Stimulated activated CD4-positive, alpha-beta T cell treated with anti-CD3 and anti-CD28 coated beads, Interleukin-15, amount 100 ng/mL, for 1 hour (primary cell): ENCODE measurements around the gene HTRA1.

ENCODE experiments used
- DNase-seq, 2 donors: peaks; one replicate each; pipeline ENCODE4 v3.0.0-alpha.2; 2020; ENCODE audit warnings: low read depth in 1 of 2, low spot score in 1 of 2

HTRA1 gene

DNA sequence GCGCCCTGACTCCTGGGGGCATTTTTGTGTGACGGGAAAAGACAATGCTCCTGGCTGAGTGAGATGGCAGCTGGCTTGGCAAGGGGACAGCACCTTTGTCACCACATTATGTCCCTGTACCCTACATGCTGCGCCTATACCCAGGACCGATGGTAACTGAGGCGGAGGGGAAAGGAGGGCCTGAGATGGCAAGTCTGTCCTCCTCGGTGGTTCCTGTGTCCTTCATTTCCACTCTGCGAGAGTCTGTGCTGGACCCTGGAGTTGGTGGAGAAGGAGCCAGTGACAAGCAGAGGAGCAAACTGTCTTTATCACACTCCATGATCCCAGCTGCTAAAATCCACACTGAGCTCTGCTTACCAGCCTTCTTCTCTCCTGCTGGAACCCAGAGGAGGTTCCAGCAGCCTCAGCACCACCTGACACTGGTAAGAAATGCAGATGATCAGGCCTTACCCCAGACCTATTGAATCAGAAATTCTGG, 6.7 kb upstream of the HTRA1 start, which contains the start of gene ARMS2:
Gene ARMS2, plus strand, starts transcription at position 51 of the 478 bp plus-strand sequence. Its CDS starts 75 bp downstream, at position 126.
- DNase-seq = no peak

DNA sequence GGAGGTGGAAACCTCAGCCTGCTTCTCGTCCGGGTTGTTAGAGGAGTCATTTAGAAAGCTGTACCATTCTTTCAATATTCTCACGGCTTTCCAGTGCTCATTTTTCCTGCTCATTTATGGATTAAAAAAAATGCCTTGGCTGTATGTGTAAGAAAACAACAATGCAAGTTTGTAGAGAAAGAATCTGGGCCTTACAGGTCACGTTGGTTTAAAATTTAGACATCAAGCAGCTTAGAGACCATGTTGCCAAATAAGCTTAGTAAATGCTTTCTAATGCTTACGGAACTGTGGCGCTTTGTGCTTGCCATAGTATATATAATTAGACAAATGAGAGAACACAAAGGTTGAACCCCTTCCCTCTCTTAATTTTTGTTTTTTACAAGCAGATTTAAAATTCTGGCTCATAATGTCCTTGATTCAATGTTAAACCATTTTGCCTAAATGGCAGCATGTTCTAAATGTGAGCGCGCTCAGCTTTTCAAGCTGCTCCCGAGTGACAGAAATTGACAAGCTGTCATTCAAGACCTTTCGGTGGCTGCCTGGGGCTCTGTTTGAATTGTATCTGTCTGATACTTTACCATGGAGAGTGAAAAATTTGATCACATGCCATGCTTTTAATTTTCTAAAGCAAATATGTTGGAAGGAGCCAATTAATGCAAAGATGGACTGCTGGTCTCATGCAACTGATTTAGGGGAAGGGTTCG, 5.8 kb upstream of the HTRA1 start:
- no peak for DNase-seq

DNA sequence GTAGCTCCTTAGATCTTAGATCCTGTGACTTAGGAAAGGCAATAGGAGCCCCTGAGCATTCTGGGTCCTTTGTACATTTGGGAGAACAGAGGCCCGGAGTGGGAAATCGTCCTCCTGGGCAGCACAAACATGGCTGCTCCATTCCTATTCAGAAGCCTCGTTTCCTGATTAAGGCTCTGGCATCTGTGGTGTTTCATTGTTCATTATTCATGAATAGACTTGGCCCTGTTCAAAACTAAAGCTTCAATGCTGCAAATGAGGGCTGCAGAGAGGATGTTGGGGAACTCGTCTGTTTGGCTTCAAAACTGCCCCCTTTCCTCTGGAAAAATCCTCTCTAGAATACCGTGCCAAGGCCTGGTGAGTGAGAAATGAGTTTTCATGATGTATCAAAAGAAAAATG, 3.4 kb upstream of the HTRA1 start:
- DNase-seq = no peak

DNA sequence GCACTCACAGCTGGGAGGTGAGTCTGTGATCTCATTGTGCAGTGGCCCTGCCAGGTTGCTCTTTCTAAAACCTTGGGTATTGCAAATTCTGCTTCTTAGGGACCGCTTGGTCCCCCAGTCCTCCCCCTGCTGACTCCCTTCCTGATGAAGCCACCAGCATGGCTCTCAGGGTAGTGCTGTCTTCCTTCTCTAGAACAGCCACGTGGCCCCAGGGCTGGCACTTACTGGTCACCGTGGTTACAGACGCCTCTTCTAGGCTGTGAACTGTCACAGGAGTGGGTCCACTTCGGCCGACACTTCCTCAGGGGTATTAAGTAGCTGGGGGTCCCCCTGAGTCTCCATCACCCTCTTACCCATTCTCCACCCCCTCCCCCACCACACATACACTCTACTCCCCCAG, 2.7 kb upstream of the HTRA1 start:
- no peak for DNase-seq

DNA sequence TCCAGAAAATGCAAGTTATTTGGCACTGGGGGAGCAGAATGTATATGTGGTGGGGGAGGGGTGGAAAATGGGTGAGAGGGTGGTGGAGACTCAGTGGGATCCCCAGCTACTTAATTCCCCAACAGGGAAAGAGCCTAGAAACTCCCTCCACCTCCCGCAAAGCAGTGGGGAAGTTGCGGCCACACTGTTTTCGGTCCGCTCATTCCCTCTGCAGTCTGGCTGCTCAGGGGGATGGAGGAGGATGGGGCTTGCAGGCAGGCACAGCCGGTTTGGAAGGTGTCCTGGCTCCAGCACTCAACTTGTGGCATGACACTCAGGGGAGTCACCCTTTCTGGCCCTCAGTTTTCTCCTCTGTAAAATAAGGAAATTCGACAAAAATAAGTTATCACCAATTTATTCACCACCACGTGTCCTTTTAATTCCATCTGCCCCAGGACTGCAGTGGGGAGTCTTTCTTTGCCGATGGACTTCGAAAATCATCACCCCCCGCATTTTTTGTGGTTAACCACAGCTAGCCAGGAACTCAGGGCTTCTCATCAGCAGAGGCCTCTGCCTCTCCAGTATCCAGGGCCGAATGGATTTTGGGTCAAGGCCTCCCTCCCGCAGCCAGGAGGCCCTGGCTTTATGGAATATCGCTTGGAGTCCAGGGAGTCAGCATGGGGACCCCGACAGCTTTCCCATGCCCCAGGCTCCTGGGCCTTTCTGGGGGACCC, 1.6 kb upstream of the HTRA1 start:
- DNase-seq = no peak

DNA sequence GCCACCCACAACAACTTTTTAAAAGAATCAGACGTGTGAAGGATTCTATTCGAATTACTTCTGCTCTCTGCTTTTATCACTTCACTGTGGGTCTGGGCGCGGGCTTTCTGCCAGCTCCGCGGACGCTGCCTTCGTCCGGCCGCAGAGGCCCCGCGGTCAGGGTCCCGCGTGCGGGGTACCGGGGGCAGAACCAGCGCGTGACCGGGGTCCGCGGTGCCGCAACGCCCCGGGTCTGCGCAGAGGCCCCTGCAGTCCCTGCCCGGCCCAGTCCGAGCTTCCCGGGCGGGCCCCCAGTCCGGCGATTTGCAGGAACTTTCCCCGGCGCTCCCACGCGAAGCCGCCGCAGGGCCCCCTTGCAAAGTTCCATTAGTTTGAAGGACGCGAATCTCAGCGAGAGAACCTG, 461 bp upstream of the HTRA1 start:
- DNase-seq = no peak

DNA sequence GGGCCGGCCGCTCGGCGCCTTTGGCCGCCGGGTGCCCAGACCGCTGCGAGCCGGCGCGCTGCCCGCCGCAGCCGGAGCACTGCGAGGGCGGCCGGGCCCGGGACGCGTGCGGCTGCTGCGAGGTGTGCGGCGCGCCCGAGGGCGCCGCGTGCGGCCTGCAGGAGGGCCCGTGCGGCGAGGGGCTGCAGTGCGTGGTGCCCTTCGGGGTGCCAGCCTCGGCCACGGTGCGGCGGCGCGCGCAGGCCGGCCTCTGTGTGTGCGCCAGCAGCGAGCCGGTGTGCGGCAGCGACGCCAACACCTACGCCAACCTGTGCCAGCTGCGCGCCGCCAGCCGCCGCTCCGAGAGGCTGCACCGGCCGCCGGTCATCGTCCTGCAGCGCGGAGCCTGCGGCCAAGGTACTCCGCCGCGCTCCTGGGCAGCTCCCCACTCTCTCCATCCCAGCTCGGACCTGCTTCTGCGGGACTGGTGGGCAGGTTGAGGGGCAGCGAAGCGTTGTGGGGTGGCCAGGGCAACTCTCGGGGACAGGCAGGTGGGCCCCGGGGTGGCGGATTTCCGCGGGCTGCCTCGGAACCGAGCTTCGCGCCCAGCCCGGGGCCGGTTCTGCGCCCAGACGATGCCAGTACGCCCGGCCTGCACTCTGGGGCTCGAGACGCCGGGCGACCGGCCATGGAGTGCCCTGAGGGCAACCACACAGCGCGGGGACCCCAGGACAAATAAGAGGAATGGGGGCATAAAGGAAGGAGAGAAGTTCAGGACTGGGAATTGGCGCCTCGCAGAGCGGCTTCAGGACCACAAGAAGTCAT, 578 bp downstream of the HTRA1 start:
- no peak for DNase-seq

DNA sequence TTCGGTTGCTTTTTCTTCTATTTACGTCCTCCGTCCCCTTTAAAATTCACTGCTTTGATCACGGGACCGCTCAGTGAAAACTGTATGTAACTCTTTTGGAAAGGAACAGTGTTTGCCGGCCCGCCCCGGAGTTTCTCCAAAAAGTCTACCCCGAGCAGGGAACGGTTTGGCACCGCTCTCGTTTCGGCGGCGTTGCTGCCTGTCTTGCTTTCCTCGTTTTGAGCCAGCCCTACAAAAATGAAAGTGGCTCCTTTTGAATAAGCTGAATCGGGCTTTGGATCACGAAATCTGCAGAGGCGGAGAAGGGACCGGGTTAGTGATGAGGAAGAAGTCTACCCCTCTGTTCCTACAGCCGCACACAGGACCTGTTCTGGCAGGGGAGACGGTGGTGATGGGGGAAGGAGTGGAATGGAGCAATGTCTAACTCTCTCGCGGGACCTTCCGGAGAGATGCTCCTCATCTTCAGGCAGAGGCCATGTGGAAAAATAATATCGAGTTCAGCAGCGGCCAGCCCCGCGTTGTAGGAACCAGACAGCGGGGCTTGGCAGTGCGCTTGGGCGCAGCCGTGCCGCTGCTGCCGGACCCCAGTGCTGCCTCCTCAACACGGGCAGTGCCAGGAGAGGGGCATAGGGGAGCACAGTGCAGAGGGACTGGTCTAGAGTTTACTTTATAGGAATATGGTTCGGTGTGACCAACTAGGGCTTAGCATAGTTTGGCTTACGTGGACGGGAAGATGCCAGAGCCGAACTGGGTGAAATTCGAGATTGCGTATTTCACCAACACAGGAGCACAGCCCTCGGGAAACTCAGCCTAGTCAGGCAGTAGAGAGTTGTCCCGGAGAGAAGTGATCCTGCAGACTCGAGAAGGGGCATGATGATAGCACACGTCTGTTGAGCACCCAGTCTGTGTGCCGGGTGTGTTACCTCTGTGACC, 1.4 kb downstream of the HTRA1 start:
- no peak for DNase-seq

DNA sequence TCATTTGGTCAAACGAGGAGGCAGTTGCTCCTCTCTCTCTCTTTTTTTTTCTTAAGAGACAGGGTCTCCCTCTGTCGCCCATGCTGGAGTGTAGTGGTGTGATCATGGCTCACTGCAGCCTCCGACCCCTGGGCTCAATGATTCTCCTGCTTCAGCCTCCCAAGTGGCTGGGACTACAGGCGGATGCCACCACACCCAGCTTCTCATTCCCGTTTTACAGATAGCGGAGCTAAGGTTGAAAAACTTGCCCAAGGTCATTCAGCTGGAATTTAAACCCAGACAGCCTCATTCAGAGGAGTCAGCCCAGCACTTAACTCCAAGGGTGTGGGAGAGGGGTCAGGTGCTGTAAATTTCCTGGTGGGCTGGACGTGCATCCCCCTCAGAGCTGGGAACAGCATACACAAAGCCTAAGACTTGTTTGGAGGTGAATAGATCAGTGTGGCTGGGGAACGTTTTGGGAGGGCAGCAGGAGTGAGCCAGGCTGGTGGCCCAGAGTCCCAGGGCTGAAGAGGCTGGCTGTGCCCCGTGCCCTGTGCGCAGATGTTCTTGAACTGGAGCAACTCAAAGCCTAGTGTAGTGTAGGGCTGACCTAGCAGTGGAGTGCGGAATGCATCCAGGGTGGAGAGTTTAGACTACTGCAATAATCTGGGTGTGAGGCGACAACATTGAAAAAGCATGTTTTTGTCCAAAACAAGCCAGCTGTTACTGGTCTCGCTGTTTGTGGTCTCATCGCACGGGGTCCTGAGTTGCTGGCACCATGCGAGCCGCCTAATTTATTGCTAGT, 2.3 kb downstream of the HTRA1 start:
- DNase-seq = no peak

DNA sequence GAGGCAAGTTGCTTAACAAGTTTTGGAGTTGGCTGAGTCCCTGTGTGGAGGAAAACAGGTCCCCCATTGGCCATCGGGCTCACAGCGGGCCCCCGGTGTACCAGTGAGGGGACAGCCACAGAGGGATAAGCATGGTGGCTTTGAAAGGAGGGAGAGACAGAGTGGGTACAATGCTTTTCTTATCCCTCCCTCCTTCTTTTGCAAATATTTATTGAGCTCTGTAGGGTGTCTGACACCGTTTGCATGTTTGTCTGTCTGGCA, 2.8 kb downstream of the HTRA1 start:
- no peak for DNase-seq

DNA sequence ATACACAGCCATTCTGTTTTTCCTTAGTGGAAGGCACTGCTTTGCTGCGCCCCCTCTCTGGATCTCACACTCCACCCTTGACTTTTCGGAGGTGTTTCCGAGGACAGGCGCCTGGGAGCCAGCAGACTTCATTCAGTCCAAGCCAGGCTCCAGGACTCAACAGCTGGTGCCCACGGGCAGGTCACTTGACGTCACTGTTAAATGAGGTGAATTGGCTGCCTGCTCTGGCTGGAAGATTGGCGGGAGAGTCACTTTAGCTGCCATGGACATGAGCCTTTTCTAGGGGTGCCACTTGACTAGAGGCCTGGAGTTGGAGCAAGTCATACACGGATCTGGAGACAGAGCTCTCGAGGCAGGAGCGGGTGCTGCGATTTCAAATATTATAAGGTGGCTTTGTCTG, 3.2 kb downstream of the HTRA1 start:
- no peak for DNase-seq

DNA sequence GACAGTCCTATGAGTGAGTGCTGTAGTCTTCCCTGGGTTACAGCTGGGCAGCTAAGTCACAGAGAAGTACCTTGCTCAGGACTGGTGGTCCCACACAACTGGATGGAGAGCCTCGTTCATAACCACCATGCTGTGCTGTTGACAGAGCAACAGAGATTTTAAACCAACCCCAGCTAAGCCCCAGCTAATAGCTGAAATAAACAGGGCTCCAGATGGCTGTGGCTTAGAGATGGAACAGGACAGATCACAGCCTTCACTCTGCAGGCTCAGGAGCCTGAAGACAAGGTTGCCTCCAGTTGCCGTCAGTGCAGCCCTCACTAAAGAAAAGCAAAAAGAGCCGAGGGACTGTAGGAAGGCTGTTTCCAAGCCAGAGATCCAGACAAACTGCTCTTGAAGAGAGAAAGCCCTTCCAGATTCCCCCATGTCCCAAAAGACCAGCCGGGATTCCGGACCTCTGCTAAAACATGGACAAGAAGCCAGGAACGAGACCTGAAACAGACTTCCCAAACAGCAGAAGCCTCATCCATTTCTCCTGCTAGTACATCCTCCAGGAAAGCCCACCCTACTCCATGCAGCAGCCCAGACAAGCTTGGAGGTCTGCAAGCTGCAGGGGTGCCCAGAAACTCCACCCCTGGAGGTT, 4.2 kb downstream of the HTRA1 start:
- DNase-seq = no peak

DNA sequence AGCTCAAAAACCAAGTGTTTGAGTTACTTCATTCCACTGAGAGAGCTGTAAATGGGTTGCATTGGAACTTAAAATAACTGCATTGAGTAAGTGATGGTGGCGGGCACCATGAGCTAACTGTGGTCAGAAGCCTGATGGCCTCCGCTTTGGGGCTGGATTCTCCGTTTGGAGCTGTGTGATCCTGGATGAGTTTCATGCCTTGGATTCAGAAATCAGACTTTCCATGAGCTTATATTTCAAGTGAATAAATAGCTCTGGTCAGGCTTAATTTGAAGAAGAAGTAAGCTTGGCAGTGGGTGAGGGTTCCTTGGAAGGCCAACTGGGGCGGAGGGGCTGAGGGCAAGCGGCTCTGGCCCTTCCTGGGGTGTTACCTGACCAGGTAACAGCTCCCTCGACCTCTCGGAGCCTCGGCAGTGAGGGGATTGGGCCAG, 5.6 kb downstream of the HTRA1 start:
- no peak for DNase-seq

DNA sequence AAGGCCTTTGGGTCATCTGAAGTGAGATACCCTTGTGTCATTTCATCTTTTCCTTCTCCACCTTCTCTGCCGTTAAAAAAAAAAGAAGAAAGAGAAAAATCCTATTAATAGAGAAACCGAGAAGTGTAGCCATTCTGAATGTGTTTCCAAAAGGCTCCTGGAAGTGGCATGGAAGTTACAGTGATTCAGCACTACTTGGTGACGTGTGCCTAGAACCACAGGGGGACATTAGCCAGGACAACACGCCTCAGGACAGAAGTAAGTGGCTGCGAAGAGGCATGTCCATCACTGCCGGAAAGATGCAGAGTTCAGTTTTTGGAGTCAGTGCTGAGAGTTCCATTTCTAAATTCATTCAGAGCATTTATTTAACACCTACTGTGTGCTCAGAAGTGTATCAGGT, 6.3 kb downstream of the HTRA1 start:
- DNase-seq = no peak

DNA sequence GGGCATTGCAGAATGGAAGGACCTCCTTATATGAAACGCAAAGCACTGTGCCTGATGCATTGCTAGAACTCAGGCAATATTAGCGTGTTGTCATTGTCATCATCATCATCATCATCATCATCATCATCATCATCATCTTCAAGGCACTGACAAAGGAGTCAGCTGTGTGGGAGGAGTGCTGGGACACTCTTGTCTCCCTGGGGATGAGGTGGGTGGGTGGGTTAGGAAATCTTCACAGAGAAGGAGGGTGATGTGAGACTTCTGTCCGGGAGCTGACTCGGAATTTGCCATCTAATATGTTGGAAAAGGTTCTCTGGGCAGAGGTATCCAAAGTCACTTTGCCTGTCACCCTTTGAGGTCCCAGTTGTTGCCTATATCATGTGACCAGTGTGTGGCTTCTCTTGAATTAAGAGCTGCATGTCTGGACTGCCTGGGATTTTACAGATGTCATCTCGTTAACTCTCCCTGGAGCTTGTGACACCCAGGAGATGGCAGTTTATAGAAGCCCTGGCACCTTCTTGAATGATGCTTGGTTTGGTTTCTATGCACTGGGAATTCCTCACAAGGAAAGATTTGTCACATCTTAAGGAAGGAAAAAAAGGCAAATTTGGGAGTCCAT, 7.1 kb downstream of the HTRA1 start:
- no peak for DNase-seq

DNA sequence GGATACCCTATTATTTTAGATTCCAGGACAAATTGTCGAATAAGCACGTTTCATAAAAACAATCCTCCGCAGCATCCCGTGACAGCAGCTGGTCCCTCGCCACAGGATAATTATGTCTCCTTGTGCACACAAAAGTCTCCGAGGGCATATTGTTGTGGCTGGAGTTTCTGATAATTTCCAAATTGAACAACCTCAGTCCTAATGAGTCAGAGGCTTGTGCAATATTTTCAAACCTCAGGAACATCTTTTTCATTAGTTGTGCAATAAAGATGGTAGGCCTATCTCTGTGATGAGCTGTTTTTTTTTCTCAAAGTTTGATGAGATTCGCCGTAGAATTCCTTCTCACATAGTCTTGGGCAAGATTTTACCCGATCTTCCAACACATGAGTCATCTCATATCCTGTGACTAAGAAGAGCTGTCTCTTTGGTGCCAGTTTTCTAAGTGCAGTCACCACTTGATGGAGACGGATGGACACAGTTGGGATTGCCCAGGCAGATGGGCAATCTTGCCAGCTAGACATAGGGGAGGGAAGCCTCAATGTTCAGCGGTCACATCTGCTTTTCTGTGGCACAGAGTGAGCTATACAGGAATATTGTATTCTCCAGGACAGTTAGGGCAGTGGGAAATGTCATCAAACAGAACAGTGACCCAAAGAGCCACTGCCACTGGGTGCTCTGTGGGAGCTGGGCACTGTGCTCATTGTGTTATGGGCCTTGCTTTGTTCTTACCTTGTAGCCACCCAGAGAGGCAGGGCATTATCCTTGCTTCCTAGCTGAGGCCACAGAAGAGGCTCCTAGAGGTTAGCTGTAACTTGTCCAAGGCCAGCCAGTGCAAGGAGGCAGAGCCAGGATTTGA, 7.8 kb downstream of the HTRA1 start:
- no peak for DNase-seq

DNA sequence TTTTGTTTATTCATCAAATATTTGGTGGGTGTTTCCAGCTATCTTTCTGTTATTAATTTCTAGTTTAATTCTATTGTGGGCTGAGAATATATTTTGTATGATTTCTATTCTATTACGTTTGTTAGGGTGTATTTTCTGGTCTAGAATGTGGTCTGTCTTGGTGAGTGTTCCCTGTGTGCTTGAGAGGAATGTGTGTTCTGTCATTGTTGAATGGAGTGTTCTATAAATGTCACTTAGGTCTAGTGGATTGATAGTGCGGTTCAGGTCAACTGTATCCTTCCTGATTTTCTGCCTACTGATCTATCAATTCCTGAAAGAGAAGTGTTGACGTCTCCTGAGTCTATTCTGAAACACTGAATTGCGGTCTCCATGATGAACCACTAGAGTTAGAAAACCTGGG, 8.5 kb downstream of the HTRA1 start:
- no peak for DNase-seq

DNA sequence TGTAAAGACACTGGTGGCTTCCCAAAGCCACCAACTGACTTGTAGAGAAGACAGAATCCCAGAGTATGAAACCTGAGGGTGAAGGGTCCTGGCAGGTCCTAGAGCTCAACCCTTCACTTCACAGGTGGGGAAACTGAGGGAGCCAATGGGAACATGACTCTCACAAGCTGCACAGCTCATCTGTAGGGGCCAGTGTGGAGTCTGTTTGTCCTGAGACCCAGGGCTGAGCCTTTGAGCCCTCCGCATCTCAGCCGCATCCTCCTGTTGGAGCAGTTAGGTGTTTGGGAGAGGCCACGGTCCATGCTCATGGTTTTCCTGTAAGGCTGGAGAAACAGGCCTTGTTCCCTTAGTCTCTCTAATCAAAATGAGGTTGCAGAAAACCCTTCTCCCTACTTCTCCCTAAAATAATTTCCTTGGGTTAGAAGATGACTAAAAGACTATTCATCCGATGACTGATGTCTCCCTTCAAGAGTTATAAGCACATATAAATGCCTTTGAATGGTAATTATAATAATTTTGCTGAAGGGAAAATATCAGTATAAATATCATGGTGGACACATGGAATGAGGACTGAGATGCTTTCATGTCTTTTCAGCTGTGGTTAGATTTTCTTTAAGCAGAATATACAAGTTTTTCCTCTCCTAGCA, 10.3 kb downstream of the HTRA1 start:
- no peak for DNase-seq
